BLaER1 treated with 17β-estradiol and CSF1 and Interleukin-3, amounts not matched to agents 10 nM and 100 nM (cell line): ENCODE measurements around the gene UIMC1.

ENCODE experiments used
- H3K27ac ChIP-seq, 11 experiments: shearing (Covaris generic); formaldehyde crosslinking; 2 replicates each; pipeline ENCODE4 v1.8.1; 2022
- H3K27me3 ChIP-seq, 11 experiments: shearing (Covaris generic); formaldehyde crosslinking; 2 replicates each; pipeline ENCODE4 v1.8.1; 2022
- H3K36me3 ChIP-seq, 11 experiments: shearing (Covaris generic); formaldehyde crosslinking; 2 replicates each; pipeline ENCODE4 v1.8.1; 2022
- H3K4me1 ChIP-seq, 10 experiments: shearing (Covaris generic); formaldehyde crosslinking; 2 replicates each; pipeline ENCODE4 v1.8.1; 2022
- H3K4me2 ChIP-seq, 11 experiments: shearing (Covaris generic); formaldehyde crosslinking; 2 replicates each; pipeline ENCODE4 v1.8.1; 2022
- H3K4me3 ChIP-seq, 10 experiments: shearing (Covaris generic); formaldehyde crosslinking; 2 replicates each; pipeline ENCODE4 v1.8.1; 2022
- H3K9ac ChIP-seq, 11 experiments: shearing (Covaris generic); formaldehyde crosslinking; 2 replicates each; pipeline ENCODE4 v1.8.1; 2022
- H3K9me3 ChIP-seq, 11 experiments: shearing (Covaris generic); formaldehyde crosslinking; replicated peaks in 1 of 11; 2 replicates each; pipeline ENCODE4 v1.8.1; 2022
- H4K20me1 ChIP-seq, 11 experiments: shearing (Covaris generic); formaldehyde crosslinking; 2 replicates each; pipeline ENCODE4 v1.8.1; 2022
- Cebpa-rat ChIP-seq, 11 experiments: shearing (Covaris generic); IDR thresholded peaks; 2 replicates each; pipeline ENCODE4 v1.8.1; 2022

The UIMC1 gene

DNA sequence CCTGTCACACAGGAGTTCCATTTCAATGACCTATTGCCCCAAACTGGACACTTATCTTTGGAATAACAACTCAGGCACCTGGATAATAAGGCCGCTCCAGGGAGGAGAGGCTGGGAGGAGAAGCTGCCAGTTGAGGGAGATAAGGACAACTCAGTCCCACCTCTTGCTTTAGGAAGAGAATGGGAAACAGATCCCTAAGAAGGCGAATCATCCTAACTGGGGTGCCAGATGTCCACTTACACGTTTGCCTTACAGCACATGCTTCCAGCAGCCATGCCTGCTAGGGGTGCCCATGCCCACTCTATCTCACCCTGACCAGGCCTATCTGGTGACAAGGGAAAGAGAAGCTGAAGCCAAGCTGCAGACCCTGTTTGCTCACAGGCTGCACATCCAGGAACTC is 113.9 kb downstream of the UIMC1 start:
- Histone ChIP-seq H3K27ac (no peak overlapping the region), H3K4me3 (no peak overlapping the region), H3K9ac (no peak overlapping the region), H3K27me3 (no peaks in the 10 kb centered on the region; a peak in 1 of 22 replicates), H3K36me3 (peaks cover 0 to 71% (median 0%) of the 10 kb centered on the region in 11 experiments; a peak in 7 of 22 replicates), H3K4me1 (peaks cover 0 to 55% (median 22%) of the 10 kb centered on the region in 10 experiments; a peak in 15 of 20 replicates), H4K20me1 (peaks cover 0 to 53% (median 3%) of the 10 kb centered on the region in 11 experiments; a peak in 9 of 22 replicates), H3K9me3 (no peaks in the 10 kb centered on the region), H3K4me2 (peak overlapping the region in 1 of 11 experiments; percentile 23; a peak in 1 of 22 replicates)
- TF ChIP-seq Cebpa-rat (IDR thresholded peaks at IDR 0.05) = no peak

DNA sequence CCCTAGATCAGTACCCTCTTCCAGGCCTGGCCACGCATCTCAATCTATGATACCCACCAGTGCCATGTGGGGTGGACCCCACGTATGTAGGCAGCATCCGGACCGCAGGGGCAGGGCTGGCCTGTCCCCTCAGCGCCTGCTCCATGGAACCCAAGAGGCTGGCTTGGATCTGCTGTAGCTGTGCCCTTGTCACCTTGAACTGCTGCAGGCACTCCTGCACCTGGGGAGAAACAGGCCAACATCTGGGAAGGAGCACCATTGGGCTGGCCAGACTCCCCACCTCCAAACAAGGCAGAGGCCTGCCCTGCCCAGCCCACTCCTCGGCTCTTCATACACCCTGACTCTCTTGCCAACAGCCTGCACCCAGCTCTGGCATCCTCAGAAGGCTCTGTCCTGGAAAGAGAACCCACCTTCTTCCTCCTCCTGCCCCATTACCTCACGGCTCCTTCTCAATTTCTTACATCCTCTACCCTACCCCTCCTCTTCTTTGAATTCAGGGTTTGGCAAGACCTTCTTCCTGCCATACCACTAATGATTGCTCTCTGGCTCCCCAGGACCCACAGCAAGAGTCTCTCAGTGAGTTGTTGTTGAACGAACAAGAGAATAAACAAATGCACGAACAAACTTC is 115.1 kb downstream of the UIMC1 start:
- H3K36me3 ChIP-seq = peaks cover 0 to 84% (median 0%) of the 10 kb centered on the region in 11 experiments; a peak in 7 of 22 replicates
- H3K4me3 ChIP-seq = no peak overlapping the region
- peaks cover 0 to 65% (median 3%) of the 10 kb centered on the region in 11 experiments; a peak in 10 of 22 replicates for H4K20me1 ChIP-seq
- no peak overlapping the region for H3K27ac ChIP-seq
- peaks cover 0 to 43% (median 14%) of the 10 kb centered on the region in 10 experiments; a peak in 15 of 20 replicates for H3K4me1 ChIP-seq
- H3K9me3 ChIP-seq = no peaks in the 10 kb centered on the region
- 0 out of 22 replicates have a peak overlapping the region, but pooled peaks of 1 of the 11 experiments have one; percentile 20 for H3K4me2 ChIP-seq
- H3K9ac ChIP-seq = no peak overlapping the region
- no peak for TF ChIP-seq Cebpa-rat (IDR thresholded peaks at IDR 0.05)
- H3K27me3 ChIP-seq = no peaks in the 10 kb centered on the region; a peak in 1 of 22 replicates

DNA sequence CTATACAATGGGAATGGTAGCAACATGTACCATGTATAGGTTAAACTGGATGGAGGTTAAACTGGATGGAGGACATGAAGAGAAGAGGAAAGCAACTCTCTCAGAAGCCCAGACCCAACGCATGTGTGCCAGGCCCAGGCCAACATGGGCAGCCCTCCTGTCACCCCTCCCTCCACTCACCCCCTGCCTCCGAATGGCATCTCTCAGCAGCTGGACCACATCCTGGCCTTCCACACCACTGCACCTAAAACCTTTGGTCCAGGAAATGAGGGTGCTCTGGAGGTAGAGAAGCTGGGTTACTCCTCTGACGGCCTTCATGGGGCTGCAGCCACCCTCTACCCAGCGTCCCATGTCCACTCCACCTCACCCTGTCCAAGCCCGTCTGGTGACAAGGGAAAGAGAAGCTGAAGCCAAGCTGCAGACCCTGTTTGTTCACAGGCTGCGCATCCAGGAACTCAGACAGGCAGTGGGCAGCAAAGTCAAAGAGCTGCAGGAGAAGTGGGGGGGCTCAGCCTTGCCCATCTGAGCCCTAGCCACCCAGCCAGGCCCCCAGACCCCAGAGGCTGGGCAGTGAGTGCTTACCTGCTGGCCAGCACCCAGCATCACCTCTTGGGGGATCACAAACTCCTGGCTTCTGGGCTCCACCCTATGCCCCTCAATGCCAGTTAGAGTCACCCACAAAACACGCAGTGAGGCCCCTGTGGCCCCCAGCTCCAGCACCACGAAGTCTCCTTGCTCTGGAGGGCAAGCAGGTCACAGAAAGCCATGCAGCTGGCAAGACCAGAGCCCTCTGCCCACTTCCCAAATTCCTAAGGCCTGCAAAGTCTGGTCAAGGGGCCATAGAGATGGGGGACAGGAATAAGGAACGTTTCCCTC is 115.9 kb downstream of the UIMC1 start:
- Histone ChIP-seq H3K4me2 (no peak overlapping the region), H3K4me1 (peaks cover 0 to 35% (median 6%) of the 10 kb centered on the region in 10 experiments; a peak in 12 of 20 replicates), H3K4me3 (no peak overlapping the region), H3K27ac (no peak overlapping the region), H4K20me1 (peaks cover 0 to 73% (median 3%) of the 10 kb centered on the region in 11 experiments; a peak in 10 of 22 replicates), H3K27me3 (no peaks in the 10 kb centered on the region; a peak in 1 of 22 replicates), H3K36me3 (peaks cover 0 to 84% (median 0%) of the 10 kb centered on the region in 11 experiments; a peak in 7 of 22 replicates), H3K9me3 (no peaks in the 10 kb centered on the region), H3K9ac (no peak overlapping the region)
- TF ChIP-seq Cebpa-rat (IDR thresholded peaks at IDR 0.05) = no peak

DNA sequence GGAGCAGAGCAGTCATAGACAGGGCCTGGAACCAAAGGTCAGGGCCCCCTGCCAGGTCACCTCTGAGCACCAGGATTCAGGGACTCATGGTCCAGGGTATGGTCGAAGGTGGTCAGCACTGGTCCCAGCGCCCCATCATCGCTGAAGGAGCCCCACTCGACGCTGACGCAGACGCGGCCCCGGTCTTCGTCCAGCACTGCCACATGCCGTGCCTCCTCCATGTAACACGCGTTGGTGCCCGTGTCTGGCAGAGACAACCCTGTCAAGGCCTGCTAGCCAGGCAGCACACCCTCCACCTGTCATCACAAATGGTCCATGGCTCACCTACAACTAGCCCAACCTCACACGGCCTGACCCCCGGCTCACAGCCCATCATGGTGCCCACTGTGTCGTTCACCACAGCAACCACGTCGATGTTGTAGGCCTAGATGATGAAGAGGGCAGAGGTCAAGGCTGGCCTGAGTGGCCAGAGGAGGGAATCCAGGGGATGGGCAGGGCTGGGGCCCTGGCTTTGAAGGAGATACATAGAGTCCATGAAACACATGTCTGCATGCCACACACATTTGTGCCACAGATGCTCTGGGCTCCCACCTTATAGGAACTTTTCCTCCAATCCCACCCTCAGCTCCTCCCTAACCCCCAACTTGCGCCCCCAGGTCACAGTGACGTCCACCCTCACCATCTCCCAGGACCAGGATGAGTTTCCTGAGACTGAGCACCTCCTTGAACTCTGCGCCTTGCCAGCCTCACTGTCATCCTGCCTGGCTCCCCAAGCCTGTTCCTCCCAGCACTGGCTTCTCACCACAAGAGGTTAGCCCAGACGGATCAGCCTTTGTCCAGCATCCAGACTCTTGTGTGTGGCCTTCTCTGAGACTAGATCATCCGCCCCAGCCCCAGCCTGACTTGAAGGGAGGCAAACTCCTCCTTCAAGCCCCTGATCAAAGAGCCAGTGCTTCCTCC is 117.0 kb downstream of the UIMC1 start:
- H3K27ac ChIP-seq = no peak overlapping the region
- H3K4me3 ChIP-seq = no peak overlapping the region
- H3K9me3 ChIP-seq = no peaks in the 10 kb centered on the region
- peaks cover 0 to 29% (median 0%) of the 10 kb centered on the region in 10 experiments; a peak in 6 of 20 replicates for H3K4me1 ChIP-seq
- no peak for TF ChIP-seq Cebpa-rat (IDR thresholded peaks at IDR 0.05)
- no peak overlapping the region for H3K9ac ChIP-seq
- peaks cover 0 to 88% (median 0%) of the 10 kb centered on the region in 11 experiments; a peak in 7 of 22 replicates for H3K36me3 ChIP-seq
- H3K4me2 ChIP-seq = no peak overlapping the region
- H4K20me1 ChIP-seq = peaks cover 0 to 84% (median 3%) of the 10 kb centered on the region in 11 experiments; a peak in 10 of 22 replicates
- peaks cover 0 to under 1% (median 0%) of the 10 kb centered on the region in 11 experiments; a peak in 2 of 22 replicates for H3K27me3 ChIP-seq

DNA sequence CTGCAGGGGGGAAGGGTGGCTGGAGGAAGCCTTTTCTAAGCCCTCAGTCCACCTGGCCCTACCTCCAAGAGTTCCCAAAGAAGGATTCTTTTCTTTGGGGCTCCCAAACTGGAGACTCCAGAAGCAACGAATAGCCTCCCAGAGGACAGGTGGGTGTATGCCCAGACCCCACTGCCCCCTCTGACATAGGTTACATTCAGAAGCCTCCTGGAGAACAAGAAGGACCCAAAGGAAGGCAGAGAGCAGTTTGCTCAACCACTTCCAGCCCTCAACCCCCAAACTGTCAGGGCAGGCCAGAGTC is 117.8 kb downstream of the UIMC1 start:
- Histone ChIP-seq H3K4me1 (peaks cover 0 to 21% (median 0%) of the 10 kb centered on the region in 10 experiments; a peak in 4 of 20 replicates), H4K20me1 (peaks cover 0 to 92% (median 4%) of the 10 kb centered on the region in 11 experiments; a peak in 10 of 22 replicates), H3K27ac (no peak overlapping the region), H3K4me3 (no peak overlapping the region), H3K36me3 (peaks cover 0 to 88% (median 0%) of the 10 kb centered on the region in 11 experiments; a peak in 7 of 22 replicates), H3K4me2 (no peak overlapping the region), H3K9me3 (no peaks in the 10 kb centered on the region), H3K27me3 (peaks cover 0 to 8% (median 0%) of the 10 kb centered on the region in 11 experiments; a peak in 2 of 22 replicates), H3K9ac (no peak overlapping the region)
- TF ChIP-seq Cebpa-rat (IDR thresholded peaks at IDR 0.05) = no peak

DNA sequence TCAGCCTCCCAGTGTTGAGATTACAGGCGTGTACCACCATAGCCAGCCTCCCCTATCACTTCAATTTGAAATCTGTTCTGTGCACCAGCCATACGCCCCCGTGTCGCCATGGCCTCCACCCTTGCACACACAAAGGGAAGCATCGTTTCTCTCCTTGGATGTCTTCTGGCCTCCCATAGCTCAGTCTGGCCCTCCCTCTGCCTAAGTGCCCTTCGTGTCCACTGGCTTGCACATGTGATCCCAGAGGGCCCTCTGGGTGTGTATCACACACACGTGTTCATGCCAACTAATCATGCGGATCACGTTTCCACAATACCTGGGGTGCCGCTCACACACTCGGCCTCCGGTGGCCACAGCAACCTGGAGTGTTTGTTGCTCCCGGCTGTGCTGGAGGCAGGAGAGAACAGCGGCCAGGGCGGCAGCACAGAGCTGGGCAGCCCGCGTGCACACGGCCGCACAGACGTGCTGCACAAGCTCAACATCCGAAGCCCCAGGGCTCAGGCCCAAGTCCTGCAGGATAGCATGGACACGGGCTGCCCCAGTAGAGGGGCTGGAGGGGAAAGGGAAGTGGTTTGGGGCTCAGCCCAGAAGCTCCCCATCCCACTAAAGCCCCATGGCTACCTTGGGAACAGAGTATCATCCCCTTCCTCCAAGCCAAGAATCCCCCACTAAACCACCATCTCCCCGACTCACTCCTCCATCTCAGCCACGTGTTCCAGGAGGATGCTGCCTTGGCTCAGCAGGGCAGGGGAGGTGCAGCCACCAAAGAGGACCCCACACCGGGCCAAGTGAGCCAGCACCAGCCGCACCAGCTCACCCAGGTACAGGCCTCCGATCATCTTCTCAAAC is 118.3 kb downstream of the UIMC1 start:
- peaks cover 0 to 16% (median 0%) of the 10 kb centered on the region in 10 experiments; a peak in 3 of 20 replicates for H3K4me1 ChIP-seq

DNA sequence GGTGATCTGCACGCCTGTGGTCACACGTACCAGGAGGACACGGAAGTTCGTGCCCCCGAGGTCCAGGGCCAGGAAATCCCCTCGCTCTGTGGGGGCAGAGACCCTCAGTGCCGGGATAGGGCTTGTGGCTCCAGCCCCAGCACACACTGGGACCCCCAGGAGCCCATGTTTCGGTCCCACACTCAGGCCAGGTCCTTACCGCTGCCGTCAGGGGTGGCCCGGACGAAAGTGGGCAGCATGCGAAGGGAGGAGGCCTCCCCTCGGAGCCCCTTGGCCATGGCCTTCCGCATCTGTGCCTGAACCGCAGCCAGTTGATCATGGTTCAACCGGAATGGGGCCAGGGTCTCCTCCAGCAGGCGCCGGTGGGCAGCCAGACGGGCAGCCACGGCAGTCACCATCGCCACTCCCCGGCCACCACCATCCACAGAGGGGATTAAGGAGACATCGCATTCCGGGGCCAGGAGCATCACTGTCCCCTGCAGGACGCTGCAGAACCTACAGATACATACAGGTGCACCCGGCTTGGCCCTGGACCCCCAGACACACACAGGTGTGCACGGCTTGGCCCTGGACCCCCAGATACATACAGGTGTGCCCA is 119.2 kb downstream of the UIMC1 start:
- H3K4me3 ChIP-seq = no peak overlapping the region
- TF ChIP-seq Cebpa-rat (IDR thresholded peaks at IDR 0.05) = no peak
- peaks cover 0 to 20% (median 5%) of the 10 kb centered on the region in 11 experiments; a peak in 9 of 22 replicates for H3K27me3 ChIP-seq
- no peak overlapping the region for H3K27ac ChIP-seq
- no peak overlapping the region for H3K4me2 ChIP-seq
- peaks cover 0 to 9% (median 0%) of the 10 kb centered on the region in 10 experiments; a peak in 3 of 20 replicates for H3K4me1 ChIP-seq
- H3K9me3 ChIP-seq = no peaks in the 10 kb centered on the region
- H3K36me3 ChIP-seq = peaks cover 0 to 89% (median 0%) of the 10 kb centered on the region in 11 experiments; a peak in 7 of 22 replicates
- no peak overlapping the region for H3K9ac ChIP-seq
- H4K20me1 ChIP-seq = peaks cover 0 to 100% (median 7%) of the 10 kb centered on the region in 11 experiments; a peak in 11 of 22 replicates

More for the DNA sequence above, 118.3 kb downstream of the UIMC1 start:
- no peak overlapping the region for H3K4me2 ChIP-seq
- H3K27me3 ChIP-seq = peaks cover 0 to 11% (median 0%) of the 10 kb centered on the region in 11 experiments; a peak in 4 of 22 replicates
- no peak overlapping the region for H3K27ac ChIP-seq
- no peak overlapping the region for H3K9ac ChIP-seq
- no peak for TF ChIP-seq Cebpa-rat (IDR thresholded peaks at IDR 0.05)
- peaks cover 0 to 88% (median 0%) of the 10 kb centered on the region in 11 experiments; a peak in 7 of 22 replicates for H3K36me3 ChIP-seq
- H3K4me3 ChIP-seq = no peak overlapping the region
- H4K20me1 ChIP-seq = peaks cover 0 to 97% (median 5%) of the 10 kb centered on the region in 11 experiments; a peak in 10 of 22 replicates
- no peaks in the 10 kb centered on the region for H3K9me3 ChIP-seq
